GM12878 (cell line): ENCODE results near the gene NUDT1. TPM values are rescaled to one million over a fixed set of nuclear protein-coding genes. Genes with fewer than 3 reads are reported as not detected.

Experiments
- BCL11A ChIP-seq: IDR thresholded peaks from 2 replicates; pipeline ENCODE4 v1.6.1; 2011; ENCODE audit warnings: low read depth, low read length
- CREM ChIP-seq: IDR thresholded peaks from 2 replicates; pipeline ENCODE4 v1.6.1; 2014; ENCODE audit warnings: antibody characterized with exemption, low read depth
- HSF1 ChIP-seq: fragments of 150-350 bp; IDR thresholded peaks from 2 replicates; pipeline ENCODE4 v1.6.1; 2014; ENCODE audit warnings: mild to moderate bottlenecking, low read depth, low read length
- IKZF1 ChIP-seq: fragments of 450-650 bp; conservative IDR thresholded peaks from 2 replicates; pipeline ENCODE4 v1.6.1; 2017; ENCODE audit warnings: antibody characterized with exemption, mild to moderate bottlenecking
- MAX ChIP-seq: IDR thresholded peaks from 2 replicates; pipeline ENCODE4 v1.6.1; 2012; ENCODE audit warnings: low read depth, low read length, improper control_type of control experiment
- RELB ChIP-seq: fragments of 450-650 bp; IDR thresholded peaks from 2 replicates; pipeline ENCODE4 v1.6.1; 2017; ENCODE audit warnings: low read depth, mild to moderate bottlenecking, moderate library complexity
- TARDBP ChIP-seq: IDR thresholded peaks from 2 replicates; pipeline ENCODE4 v1.6.1; 2016; ENCODE audit warnings: borderline replicate concordance
- ZBTB4 ChIP-seq: fragments of 450-650 bp; formaldehyde crosslinking; IDR thresholded peaks from 2 replicates; pipeline ENCODE4 v1.4.0; 2022; ENCODE audit warnings: mild to moderate bottlenecking, moderate library complexity
- ZZZ3 ChIP-seq: IDR thresholded peaks from 2 replicates; pipeline ENCODE4 v1.6.1; 2011; ENCODE audit warnings: low read depth; ENCODE audit not compliant: control insufficient read depth, insufficient read length
- polyA plus RNA-seq, 11 experiments: library from polyadenylated mRNA; depleted of rRNA in 4 of 11; unstranded in 6 of 11; stranded (reverse) in 5 of 11; fragments of >200 nt; fragmentation: Nextera tagmentation in 4 of 11; fragmentation: Illumina TruSeq in 1 of 11; extraction: Ambion mirVana in 4 of 11; extraction: Trizol in 1 of 11; gene quantifications; 1 replicate in 1 of 11; 2 replicates in 10 of 11; pipeline versions ENCODE4 v1.2.1 to v1.2.3, GENCODE V29; 2011 to 2016; ENCODE audit warnings: inconsistent platforms in 2 of 11, missing spikeins in 2 of 11, low read depth in 1 of 11
- total RNA-seq, 4 experiments: library from RNA; depleted of rRNA in 3 of 4; stranded (reverse); fragments of >200 nt in 3 of 4; fragmentation: Illumina TruSeq in 1 of 4; extraction: Trizol in 1 of 4; gene quantifications; 2 replicates each; pipeline versions ENCODE4 v1.2.1 to v1.2.3, GENCODE V29; 2013 to 2021

NUDT1 gene
- total and polyA plus RNA-seq, 10 of the 15 experiments (the other 5 are each of a cell fraction or from before 2014, with no cell fraction given) = 7.7 to 122 (median 59.2) TPM

- no peak for TF ChIP-seq ZBTB4 (CRISPR knock-in tag)
- TF ChIP-seq HSF1 = no peak
- TF ChIP-seq ZZZ3 = no peak
- peak; percentile 73 for TF ChIP-seq CREM
- no peak for TF ChIP-seq MAX
- TF ChIP-seq BCL11A = peak; percentile 57; the same call in 1 of the 2 replicates
- TF ChIP-seq IKZF1 = peak; percentile 60
- no peak for TF ChIP-seq TARDBP
- peak; percentile 55; the same call in 1 of the 2 replicates for TF ChIP-seq RELB
These were observed 32.7 kb upstream of the NUDT1 start (continued) for GRCh38 chr7:2209146-2209960.
